Activated naive CD4-positive, alpha-beta T cell (primary cell): ENCODE data around the gene TMEM163.

Experiments
- DNase-seq, 4 experiments: peaks; one replicate each; lab custom pipeline; 2025; lab: John Stamatoyannopoulos, UW

TMEM163 gene

DNA sequence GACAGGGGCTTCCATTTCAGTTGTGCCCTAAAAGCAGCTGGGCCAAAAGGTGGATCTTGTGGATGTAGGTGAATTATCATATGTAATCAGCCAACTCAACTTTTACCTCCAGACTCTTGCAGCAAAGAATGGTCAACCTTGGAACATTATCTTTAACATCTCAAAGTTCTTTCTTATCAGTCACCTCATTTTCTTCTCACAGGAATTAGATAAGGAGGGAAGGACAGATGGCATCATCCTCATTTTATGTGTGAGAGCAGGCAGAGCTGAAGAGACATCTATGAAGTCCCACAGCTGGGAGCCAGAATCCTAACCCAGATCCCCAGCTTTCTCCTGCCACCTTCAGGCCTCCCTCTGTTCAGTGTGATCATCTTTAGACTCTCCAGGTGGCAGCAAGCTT lies 282.9 kb downstream of the TMEM163 start:
- DNase-seq, result no peak

- no peak for DNase-seq
These were observed 283.3 kb downstream of the TMEM163 start for GRCh38 chr2:134435505-134435904.

GRCh38 chr2:134433979-134434378 lies 284.8 kb downstream of the TMEM163 start:
- no peak for DNase-seq

DNA sequence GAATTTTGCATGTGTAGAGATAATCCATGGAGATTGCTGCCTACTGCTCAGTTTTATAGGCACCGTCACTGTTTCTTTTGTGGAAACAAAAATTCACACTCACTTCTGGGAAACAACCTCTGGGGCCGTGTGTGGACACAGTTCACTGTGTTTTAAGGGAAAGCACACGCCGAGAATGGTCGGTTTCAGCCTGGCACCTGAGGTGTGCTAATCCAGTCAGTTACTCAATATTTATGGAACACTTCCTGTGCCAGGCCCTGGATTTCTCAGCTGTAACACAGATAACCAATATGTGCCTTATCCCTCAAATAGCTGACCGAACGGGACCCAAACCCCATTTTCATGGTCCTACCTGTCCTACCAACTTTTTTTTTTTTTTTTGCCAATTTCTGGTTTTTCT lies 285.3 kb downstream of the TMEM163 start:
- DNase-seq, result no peak

- DNase-seq, result no peak
These were observed 286.3 kb downstream of the TMEM163 start for GRCh38 chr2:134432435-134432883.

- no peak for DNase-seq
These were observed 286.9 kb downstream of the TMEM163 start for GRCh38 chr2:134431838-134432434.

GRCh38 chr2:134429886-134430285 lies 288.9 kb downstream of the TMEM163 start:
- DNase-seq, result no peak

DNA sequence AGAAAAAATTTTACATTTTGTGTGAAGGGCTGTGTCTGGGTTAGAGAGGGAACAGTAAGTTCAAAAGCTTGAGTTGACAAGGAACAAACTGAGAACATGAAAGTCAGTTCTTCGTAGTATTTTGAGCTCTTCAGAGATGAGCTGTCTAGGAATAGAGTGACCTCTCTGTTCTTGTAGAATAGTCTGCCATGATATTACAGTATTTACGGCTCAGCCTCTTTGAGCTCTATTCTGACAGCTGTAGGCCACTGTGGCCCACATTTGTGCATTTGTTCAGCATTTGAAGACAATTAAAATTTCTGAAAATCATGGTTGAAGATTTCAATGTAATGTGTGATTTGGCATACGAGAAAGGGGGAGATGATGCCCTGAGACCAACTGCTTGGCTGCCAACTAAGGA lies 292.1 kb downstream of the TMEM163 start:
- no peak for DNase-seq

GRCh38 chr2:134425724-134426496 lies 292.9 kb downstream of the TMEM163 start:
- no peak for DNase-seq

DNA sequence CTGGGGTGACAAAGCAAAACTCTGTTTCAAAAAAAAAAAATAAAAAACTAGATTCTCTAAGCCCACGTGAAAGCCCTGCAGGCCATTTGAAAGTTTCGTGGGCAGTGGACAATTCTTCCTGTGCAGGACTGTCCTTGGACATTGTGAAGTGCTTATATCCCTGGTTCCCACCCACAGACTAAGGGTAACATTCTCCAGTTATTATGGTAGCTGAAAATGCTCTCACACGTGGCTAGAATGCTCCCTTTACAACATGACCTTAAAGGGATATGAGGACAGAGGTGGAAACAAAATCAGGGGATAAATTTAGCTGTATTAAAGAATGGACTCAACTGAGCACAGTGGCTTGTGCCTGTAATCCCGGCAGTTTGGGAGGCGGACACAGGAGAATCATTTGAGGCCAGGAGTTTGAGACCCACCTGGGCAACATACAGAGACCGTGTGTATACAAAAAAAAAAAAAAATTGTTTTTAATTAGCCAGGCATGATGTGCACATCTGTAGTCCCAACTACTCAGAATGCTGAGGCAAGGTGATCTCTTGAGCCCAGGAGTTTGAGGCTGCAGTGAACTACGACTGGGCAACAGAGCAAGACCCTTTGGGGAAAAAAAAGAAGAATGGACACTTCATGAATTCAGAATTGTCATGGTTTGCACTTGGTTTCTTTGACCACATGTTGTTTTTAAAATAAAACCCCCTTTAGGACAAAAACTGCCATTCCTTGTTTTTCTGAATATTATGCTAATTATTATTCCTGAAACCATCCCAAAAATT lies 297.1 kb downstream of the TMEM163 start:
- DNase-seq, result no peak

DNA sequence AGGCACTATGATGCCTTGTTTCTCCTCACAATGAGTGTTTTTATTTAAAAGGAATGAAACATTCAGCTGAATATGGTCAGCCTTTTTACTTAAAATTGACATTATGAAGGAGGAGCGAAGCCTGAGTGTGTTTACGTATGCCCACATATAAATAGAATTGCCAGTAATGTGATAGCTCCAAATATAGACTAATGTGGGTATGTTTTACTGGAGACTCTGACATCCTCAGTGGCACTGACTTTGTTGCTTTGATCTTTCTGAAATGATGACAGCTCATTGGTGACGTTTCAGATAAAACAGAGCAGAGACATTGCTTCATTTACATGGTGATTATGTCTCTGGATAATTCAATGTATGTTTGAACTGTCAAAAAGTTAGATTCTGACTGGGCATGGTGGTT lies 297.9 kb downstream of the TMEM163 start:
- no peak for DNase-seq

- no peak for DNase-seq
These were observed 298.5 kb downstream of the TMEM163 start for GRCh38 chr2:134420259-134420658.

DNA sequence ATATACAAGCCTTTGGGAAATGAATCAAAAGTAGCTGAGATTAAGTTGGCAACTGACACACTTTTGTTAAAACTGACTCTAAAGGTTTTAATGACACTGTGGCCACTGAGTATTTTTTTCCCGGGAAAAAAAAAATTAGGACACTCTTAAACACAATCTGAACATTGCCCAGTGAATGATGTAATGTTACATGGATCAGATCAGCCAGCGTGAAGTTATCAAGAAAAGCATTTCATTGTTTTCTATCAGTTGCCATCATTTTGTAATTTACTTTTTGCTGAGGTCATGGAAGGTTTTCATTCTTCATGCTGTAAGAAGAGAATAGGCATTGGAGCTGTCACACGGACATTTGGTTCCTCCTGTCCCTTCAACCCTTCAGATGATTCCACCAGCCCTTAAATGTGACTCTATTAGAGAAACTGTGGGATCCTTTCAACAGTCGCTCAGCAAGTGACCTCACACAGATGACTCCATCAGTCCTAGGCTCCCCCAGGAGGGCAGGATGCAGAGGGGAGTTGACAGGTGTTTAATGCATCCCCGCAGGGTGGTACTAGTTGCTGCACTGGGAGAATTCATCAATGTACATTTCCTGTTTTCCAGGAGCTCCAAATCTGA lies 300.7 kb downstream of the TMEM163 start:
- no peak for DNase-seq

GRCh38 chr2:134416637-134417036 lies 302.2 kb downstream of the TMEM163 start:
- DNase-seq, result no peak

- DNase-seq, result no peak
These were observed 302.8 kb downstream of the TMEM163 start for GRCh38 chr2:134416018-134416417.

- DNase-seq, result no peak
These were observed 304.9 kb downstream of the TMEM163 start for GRCh38 chr2:134413912-134414311.

- no peak for DNase-seq
These were observed 305.4 kb downstream of the TMEM163 start for GRCh38 chr2:134413430-134413829.

DNA sequence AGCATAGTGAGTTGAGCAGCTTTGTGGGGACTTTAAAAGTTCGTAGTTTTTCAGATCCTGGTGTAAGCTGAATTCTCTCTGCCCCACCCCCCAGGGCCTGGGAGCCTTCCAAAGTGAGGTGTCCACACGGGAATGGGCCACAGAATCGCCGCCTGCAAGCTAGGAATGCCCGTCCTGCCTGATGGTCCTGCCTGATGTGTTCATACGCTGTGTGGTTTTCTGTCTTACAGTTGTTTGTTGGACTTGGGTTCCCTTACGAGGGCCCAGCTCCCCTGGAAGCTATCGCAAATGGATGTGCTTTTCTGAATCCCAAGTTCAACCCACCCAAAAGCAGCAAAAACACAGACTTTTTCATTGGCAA lies 306.2 kb downstream of the TMEM163 start:
- DNase-seq, result no peak

- peak; percentile 3 to 47 (median 14) for DNase-seq
These were observed 306.8 kb downstream of the TMEM163 start for GRCh38 chr2:134411828-134412638.

DNA sequence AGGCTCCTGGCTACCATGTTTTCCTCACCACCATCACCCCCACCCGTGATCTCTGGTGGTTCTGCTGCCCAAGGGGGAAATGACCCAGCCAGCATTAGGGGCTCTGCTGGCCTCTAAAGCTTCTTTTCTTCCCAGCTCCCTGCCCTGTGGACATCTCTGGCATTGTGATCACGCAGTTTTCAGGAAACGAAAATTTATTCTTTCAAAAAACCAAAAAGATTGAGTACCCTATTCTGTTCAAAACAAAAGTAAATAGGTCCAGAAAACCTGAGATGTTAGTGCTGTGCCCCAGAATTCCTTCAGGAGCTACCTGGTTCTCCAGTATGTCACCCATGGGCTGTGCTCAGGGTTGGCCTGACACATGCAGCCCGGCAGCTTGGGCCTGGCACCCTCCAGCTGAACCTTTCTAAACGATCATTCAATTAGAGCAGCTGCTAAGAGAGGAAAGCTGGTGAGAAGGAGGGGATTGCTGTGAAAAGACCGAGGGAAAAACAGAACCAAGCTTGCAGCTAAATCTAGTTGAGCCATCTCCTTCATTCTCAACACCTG lies 307.4 kb downstream of the TMEM163 start:
- DNase-seq, result no peak

DNA sequence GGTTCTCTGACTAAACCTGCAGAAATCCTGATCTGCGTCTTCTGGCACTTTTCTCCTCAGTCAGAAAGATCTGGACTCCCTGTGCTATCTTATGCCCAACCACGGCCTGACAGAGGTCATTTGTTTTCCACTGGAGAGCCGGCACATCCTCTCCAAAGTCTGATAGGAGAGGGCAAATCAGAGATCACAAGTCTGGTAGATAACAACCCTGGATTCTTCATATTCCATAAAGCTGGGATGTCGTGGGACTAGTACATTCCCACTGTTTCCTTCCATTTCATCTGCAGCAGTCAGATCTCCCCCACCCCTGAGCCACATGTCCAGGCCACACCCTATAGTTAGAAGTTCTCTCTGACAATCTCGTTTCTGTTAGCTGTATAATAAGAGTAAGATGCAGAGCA lies 308.0 kb downstream of the TMEM163 start:
- no peak for DNase-seq
